Measurements from ENCODE around the gene CROCC. TPM values are rescaled to one million over a fixed set of nuclear protein-coding genes. Genes with fewer than 3 reads are reported as not detected.

CROCC gene
- total RNA-seq, 1 donor from 2014 or later = 27.0 TPM

DNA sequence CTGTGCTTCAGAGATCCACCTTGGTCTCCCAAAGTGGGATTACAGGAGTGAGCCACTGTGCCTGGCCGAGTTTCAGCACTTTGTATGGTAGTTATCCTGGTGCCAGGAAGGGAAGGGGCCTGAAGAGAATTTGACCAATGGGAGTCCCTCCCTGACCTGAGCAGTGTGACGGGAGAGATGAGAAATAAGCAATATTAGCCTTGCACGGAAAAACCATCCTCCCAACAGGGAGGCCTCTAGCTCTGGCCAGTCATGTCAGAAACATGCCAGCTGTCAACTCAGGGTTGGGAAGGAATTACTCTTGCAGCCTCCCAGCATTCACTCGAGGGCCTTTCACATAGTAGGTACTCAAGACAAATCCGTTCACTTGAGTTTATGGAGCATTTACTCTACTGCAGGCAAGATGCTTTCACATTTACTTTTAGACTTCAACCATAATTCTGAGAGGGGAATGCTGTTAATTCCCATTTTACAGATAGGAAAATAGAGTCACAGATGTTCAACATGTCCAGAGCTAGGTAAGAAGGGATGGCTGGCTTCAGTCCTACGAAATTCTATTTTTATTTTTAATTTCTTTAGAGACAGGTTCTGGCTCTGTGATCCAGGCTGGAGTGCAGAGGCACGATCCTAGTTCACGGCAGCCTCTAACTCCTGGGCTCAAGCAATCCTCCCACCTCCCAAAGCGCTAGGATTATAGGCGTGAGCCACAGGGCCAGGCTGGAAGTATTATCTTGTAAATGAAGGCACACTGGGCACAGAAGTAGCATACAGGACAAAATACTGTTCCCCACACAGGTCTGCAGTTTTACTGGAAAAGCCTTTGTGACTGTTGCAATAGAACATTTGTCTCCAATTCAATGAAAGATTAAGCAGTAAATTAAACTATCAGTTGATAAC is 93.2 kb downstream of the CROCC start:
- no peak overlapping the region for H3K4me3 ChIP-seq
- peaks cover 13% of the 10 kb centered on the region in 2 donors for H3K4me1 ChIP-seq
- peak in 1 of 2 donors; percentile 27 for DNase-seq (ENCODE audit: low spot score in 2 of 2)
- intact Hi-C loops (cut with DNase I) = no loop called here
- TF ChIP-seq CTCF (IDR thresholded peaks at IDR 0.05) = no peak
- peaks cover 16 to 23% of the 10 kb centered on the region in 2 donors for H3K36me3 ChIP-seq
- no peaks in the 10 kb centered on the region for H3K27me3 ChIP-seq
- no peak overlapping the region for H3K27ac ChIP-seq
- H3K9me3 ChIP-seq = no peaks in the 10 kb centered on the region

- peaks cover 0 to 3% of the 10 kb centered on the region in 2 donors for H3K4me1 ChIP-seq
- no peak for TF ChIP-seq CTCF (IDR thresholded peaks at IDR 0.05)
- no peak overlapping the region for H3K27ac ChIP-seq
- H3K4me3 ChIP-seq = no peak overlapping the region
- no peak for DNase-seq (ENCODE audit: low spot score in 2 of 2)
- intact Hi-C loops (cut with DNase I) = no loop called here
- no peaks in the 10 kb centered on the region for H3K9me3 ChIP-seq
- no peaks in the 10 kb centered on the region for H3K27me3 ChIP-seq
- H3K36me3 ChIP-seq = peaks cover 30 to 36% of the 10 kb centered on the region in 2 donors
Measured at GRCh38 chr1:17016317-17016661, 94.6 kb downstream of the CROCC start.

- DNase-seq (ENCODE audit: low spot score in 2 of 2) = peak in 1 of 2 donors; percentile 4
- peaks cover 41 to 48% of the 10 kb centered on the region in 2 donors for H3K36me3 ChIP-seq
Measured at GRCh38 chr1:17017435-17017834, 95.7 kb downstream of the CROCC start.

DNA sequence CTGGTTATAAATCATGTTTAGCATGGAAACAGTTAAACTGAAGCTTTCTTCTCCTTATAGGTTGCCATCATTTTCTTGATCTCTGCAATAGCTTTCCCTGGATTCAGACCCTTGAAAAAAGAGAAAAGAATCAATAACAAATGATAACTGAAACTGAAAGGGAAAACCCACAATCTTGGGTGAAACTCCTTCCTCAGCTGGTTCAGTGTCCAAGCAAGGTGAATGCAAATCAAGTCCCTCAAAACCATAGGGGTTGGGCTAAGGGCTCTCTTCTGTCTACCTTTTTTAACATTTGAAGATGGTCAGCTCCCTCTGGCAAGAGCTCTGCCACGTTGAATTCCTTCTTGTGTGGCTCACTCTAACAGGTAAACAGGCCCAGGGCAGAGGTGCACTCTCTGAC is 97.1 kb downstream of the CROCC start:
- no peak for TF ChIP-seq CTCF (IDR thresholded peaks at IDR 0.05)
- peak in 1 of 2 donors; percentile 30 for DNase-seq (ENCODE audit: low spot score in 2 of 2)
- intact Hi-C loops (cut with DNase I) = no loop called here
- Histone ChIP-seq H3K9me3 (no peaks in the 10 kb centered on the region), H3K27ac (no peak overlapping the region), H3K4me1 (no peaks in the 10 kb centered on the region), H3K4me3 (no peak overlapping the region), H3K27me3 (no peaks in the 10 kb centered on the region), H3K36me3 (peaks cover 56 to 62% of the 10 kb centered on the region in 2 donors)

More at GRCh38 chr1:17017435-17017834, 95.7 kb downstream of the CROCC start:
- TF ChIP-seq CTCF (IDR thresholded peaks at IDR 0.05) = no peak
- Histone ChIP-seq H3K27ac (no peak overlapping the region), H3K27me3 (no peaks in the 10 kb centered on the region), H3K9me3 (no peaks in the 10 kb centered on the region), H3K4me1 (no peaks in the 10 kb centered on the region), H3K4me3 (no peak overlapping the region)
- intact Hi-C loops (cut with DNase I) = no loop called here

DNA sequence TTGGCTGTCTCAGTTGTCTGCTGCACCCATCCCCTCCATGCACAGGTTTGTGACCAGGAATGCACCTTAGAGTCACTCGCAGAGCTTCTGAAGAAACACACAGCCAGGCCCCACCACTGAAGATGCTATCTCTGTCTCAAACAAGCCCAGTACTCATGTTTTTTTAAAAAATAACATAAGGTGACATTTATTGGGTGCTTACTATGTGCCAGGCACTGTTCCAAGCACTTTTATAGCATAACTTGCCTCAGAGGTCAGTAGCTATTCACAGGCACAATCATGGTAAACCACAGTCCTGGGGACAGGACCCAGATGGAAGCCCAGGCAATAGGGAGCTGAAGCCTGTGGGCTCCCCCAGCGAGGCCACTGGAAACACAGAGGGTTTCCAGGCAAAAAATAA is 98.8 kb downstream of the CROCC start:
- Histone ChIP-seq H3K4me1 (no peaks in the 10 kb centered on the region), H3K27ac (no peak overlapping the region), H3K9me3 (no peaks in the 10 kb centered on the region), H3K36me3 (peaks cover 66 to 78% of the 10 kb centered on the region in 2 donors), H3K4me3 (no peak overlapping the region), H3K27me3 (no peaks in the 10 kb centered on the region)
- intact Hi-C loops (cut with DNase I) = no loop called here
- peak in 1 of 2 donors; percentile 40 for DNase-seq (ENCODE audit: low spot score in 2 of 2)
- TF ChIP-seq CTCF (IDR thresholded peaks at IDR 0.05) = no peak
